GM19238 (cell line): Measurements from ENCODE around the gene ADCY2.

Experiments used
- DNase-seq: peaks from one replicate; pipeline ENCODE4 v3.0.0; 2011; ENCODE audit warnings: low spot score; ENCODE audit not compliant: insufficient read length

The ADCY2 gene

DNA sequence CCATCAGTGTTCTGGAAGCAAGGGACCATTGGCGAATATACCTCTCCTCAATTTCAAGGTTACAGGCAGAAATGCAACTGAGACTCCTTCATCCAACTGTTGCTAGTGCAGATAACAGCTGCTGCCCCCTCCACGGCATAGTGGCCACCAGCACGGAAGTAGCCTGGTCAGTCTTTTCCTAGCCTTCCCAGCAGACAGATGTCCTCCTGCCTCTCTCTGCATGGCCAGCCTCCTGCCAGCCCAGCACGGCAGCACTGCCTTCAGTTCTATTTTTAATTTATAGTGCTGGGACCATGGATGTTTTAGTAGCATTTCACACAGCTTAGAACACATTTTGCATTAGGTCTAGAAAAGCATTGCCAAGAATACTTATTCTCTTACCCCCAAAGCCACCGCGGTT lies 266.4 kb downstream of the ADCY2 start:
- no peak for DNase-seq

DNA sequence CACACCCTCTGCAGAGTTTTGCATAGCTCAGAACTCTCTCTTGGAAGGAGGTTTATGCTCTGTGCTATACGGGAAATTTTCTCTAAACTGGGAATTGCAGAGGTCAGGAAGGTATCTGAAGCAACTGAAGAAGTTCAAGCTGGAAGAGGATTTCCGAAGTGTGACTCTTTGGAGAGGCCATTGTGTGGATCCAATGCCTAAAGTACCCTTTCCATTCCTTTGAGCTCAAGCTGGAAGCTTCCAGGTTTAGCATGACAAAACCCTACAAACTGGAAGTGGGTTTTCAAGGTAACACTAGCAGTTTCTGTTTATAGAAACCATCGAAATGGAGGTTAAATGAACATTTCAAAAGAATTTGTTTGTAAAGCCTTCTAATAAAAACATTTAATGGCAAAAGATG lies 267.9 kb downstream of the ADCY2 start:
- no peak for DNase-seq

DNA sequence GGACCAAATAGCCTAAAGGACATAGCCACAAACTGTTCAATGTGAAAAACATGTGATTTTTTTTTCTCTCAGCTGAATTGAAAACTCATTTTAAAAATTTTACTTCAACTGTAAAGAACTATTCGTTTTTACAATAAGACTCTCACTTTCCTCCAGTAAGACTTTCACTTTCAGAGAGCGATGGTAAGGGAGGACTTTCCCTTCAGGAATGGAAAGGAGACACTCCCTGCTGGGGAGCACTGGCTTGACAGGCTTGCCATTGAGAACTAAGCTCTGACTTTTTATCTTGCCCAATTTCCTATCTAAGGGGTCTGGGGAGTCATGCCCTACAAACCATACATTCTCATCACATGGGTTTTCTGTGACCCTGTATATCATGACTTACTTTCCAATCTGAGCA lies 268.3 kb downstream of the ADCY2 start:
- DNase-seq, result no peak

DNA sequence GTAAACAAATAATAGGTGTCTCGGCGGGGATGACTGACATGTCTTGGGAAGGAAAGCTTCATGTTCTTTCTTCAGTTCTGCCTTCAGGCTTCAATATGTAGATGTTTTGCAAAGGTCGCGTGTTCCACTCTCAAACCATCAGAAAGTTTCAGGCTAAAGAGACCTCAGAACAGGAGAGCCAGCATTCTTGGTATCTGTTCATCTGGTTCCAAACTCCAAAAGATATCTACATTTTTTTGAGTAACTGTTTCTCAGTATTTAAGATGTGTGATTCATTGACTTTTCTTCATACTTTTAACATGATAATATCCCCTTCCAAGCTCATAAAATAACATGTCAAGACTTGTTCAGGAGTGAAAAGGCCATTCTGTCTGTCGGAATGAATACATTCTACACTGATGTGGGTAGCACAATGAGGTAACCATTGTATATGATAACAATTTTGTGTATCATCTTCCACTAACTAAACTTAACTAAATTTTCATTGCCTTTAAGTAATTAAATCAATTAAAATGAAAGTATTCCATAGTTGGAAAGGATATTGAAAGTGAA lies 271.4 kb downstream of the ADCY2 start:
- no peak for DNase-seq

DNA sequence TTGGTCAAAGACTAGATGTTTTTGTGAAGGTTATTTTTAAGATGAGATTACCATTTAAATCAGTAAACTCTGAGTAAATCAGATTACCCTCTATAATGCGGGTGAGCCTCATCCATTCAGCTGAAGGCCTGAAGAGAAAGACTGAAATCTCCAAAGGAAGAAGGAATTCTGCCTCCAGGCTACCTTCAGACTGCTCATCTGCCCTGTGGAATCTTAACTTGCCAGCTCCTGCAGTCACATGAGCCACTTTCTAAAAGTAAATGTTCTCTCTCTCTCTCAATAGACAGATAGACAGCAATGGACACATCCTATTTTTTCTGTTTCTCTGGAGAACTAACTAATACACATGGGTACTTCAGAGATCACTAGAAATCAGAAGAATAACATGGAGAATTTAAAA lies 272.2 kb downstream of the ADCY2 start:
- no peak for DNase-seq

DNA sequence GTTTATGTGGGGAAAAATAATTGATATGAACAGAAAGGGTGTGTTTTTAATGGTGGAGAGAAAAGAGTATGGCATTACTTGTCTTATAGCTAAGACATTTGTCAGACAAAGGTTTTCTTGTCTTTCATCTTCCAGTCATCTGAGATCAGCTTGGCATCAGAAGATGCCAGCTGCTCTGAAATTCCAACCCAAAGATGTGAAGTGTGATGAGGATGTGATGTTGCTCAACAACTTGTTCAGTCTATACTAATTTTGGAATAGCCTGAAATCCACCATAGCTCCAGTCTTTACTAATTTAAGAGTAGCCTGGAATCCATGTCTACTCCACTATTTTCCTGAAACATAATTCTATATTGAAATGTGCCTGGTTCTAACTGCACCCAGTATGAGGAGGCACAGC lies 272.7 kb downstream of the ADCY2 start:
- no peak for DNase-seq

DNA sequence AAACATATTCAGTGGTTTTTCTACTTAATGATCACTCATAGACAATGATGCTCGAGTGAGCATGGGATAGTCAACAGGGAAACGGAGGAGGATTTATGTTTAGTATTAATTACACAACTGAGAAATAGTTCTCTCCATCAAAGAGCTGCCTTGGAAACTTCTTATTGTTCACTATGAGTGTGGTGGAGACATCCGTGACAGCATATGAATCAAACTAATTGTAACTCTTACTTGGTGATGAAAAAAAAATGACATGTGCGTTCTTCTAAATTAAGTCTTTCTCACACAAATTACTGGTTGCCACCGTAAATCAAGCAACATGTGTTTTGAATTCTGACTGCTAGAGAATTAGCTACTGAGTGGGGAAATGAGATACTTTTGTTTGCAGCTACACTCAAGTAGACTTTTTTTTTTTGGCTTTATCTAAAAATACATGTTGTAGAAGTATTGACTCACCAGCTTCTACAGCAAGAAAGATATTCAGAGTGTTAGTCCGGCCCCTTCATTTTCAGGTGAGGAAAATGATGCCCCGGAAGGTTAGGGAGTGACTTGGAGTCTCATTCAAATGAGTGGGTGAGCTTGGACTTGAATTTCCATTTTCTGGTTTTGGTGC lies 275.5 kb downstream of the ADCY2 start:
- no peak for DNase-seq

DNA sequence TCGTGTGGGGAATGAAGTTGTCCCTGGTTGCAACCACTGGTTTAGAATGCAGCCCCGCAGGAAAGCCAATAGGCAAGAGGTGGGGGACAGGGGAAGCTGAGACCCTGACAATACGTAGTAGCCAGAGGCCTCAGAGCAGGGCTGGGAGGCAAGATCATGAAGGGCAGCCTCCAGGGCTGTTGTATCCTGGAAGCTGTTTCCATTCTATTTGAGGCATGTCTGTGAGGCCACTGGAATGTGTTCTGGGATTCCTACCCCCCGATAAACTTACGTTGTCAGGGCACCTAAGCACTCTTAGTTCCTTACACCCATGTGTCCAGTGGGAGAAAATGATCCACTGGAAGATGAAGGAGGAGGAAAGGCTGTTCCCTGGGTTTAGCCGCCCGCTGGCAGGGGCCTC lies 277.7 kb downstream of the ADCY2 start:
- no peak for DNase-seq

DNA sequence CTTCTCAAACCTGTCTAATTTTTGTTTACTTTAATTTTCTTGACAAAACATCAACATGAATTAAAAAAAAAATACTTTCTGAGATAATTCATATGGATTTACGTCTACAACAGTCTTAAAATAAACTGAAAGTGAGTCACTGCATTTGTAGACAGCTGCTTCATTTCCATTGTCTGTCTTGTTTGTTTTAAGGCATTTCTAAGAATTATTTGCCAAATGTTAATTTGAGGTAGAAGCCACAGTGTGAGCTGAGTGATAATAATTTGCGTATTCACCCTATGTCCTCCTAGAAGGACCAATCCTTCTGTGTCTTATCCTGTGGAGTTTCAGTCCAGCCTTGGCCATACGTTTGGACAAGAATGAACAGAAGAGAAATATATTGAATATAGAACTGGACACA lies 280.5 kb downstream of the ADCY2 start:
- DNase-seq, result no peak

DNA sequence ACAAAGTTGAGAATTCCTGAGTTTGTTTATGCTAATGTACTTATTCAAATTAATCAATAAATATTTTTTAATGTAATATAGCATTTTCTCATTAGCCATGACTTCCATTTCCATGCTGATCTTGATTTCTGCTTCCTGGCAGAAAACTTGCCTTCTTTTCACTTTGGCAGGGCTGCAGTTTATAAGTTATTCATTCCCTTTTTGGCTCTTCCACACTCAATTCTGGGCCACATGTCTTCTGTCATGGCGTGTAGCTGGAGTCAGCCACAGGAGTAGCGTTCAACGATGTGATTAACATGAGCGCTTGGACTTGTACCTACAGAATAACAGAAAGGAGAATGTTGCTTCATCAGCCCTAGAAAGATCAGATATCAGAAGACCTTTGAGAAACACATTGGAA lies 282.1 kb downstream of the ADCY2 start:
- DNase-seq, result no peak

DNA sequence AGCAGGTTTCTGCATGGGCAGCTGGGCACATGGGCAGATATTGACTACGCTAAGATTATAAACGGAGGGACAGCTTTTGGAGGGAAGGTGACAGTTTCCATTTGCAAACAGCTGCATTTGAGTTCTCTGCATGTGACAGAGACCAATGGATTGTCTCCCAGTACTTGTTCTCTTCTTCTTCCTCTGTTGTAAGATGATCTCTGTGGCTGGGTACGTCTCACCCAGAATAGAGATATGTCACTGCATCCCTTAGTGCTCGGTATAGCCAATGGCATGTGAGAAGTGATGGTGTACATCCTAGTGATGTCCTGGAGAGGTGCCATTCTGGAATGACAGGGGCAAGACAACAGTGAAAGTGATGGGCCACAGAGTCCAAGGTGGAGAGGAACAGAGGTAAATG lies 283.7 kb downstream of the ADCY2 start:
- no peak for DNase-seq

DNA sequence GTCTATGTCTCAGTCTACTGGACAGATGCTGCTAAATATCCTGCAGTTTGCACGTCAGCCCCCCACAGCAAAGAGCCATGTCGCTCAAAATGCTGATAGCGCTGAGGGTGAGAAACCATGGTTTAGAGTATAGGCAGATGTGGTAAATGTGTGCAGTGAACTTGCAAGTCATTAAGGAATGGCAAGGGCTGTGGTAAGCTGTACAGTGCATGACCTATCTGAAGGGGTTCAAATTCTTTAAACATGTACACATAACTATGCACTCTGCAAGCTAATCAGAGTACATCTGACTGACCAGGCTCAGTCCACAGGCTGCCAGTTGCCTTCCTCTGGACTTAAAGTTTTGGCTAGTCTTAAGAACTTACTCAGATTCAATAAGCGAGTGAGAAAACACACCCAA lies 284.3 kb downstream of the ADCY2 start:
- DNase-seq, result no peak

DNA sequence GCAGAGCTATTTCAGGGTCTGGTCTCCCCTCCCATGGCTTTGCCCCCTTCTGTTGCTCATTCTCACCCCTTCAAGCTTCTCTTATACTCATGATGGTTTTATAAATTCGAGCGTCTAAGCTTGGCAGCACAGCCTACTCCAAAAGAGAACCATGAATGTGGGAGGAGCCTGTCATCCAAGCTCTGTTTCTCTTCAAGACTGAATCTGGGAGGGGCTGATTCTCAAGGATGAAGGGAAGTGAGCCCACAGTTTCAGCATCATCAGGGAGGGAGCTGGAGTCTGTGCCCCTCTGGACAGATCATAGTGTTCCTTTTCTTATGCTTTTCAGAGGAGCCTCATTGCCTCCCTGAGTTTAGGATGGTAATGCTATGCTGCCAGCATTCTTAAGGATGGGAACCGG lies 286.4 kb downstream of the ADCY2 start:
- no peak for DNase-seq

DNA sequence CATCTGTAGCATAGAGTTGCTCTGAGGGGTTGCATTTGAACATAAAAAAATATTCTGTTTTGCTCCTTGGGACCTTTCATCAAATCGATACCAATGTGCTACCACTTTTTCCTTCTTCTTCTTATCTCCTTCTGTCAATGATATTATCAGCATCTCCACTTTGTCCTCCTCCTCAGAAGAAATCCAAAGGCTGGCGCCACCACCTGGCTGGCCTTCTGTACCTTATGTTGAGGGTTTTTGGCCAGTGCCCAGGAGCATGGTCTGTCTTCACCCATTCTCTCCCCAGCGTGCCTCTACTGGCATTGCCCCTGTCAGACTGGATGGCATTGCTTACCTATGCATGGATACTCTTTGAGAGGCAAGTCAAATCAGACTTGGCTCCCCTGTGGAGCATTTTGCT lies 287.8 kb downstream of the ADCY2 start:
- no peak for DNase-seq

DNA sequence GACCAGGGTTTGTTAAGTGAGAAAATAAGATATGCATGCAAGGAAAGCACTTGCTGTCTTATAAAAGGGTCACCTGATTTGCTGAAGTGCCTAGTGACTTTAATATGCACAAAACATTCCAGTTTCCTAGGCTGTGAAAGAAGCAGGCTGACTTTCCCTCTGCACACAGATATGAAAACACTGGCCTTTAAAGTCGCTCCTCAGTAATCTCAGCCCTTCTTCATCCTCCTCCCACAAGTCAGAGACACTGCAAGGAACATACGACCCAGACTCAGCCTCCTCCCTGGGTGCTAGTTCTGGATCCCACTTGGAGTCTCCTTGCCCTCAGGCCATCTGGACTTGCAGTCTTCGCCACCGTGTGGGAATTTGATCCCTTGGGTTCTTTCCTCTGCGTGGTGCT lies 288.9 kb downstream of the ADCY2 start:
- no peak for DNase-seq

DNA sequence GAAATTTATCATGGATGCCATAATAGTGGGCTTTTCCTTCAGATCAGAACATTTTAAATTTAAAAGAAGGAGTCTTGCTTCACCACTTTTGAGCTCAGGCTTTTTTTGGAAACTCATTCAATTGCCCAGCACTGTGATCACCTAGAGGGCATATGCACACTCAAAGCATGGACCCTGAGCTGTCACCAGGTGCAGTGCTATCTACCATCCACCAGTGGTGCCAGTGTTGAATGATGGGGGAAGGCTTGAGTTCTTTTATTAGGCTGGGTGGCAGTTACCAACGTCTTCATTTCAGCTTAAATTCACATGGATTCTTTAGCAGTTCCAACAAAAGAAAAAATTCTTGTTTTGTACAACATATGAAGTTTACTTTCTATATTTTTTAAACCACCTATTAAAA lies 290.9 kb downstream of the ADCY2 start:
- DNase-seq, result no peak

DNA sequence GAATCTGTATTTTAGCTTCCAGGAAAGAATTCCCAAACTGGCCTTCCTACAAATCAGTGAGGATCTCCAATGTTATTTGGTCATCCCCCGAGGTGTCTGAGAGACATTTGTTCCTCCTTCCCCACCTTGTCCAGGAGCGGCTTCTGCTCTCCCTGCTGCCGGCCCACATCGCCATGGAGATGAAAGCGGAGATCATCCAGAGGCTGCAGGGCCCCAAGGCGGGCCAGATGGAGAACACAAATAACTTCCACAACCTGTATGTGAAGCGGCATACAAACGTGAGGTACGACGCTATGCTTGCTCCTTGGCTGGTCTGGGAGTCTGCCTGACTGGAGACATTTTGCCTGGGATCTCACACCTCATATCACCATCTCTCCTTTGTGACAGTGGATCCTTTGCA lies 294.6 kb downstream of the ADCY2 start:
- no peak for DNase-seq

DNA sequence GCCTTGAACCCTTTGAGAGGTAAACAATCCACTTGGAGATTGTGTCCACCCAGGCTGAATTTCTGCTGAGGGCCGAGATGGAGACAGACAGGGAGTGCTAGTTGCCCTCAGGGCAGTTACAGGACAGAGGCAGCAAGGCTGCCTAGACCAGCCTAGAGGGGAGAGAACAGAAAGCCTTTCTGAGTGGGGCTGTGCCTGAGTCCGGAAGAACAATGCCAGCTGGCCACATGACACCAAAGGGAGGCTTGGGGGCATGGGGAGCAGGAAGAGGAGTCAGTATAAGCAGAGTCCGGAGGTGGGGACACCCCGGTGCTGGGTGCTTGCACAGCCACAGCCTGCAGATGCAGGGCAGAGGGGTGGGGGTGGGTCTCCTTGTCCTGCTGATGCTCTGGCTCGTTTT lies 309.3 kb downstream of the ADCY2 start:
- no peak for DNase-seq

DNA sequence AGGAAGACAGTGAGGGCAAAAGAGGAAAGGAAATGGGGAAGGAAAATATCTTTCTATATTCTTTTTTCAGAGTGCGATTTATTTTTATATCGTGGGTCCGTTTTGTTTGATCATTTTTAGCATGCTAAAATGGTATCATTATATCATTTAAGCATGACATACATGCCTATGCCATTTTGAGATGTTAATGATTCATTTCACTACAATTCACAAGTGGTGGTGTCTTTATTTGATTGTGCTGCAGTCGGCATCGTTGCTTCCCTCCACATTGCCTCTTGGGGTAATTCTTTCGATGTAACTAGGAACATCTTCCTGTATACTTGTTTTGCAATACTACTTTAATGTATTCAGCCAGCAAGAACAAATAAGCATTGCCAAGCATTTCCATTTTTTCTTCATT lies 309.8 kb downstream of the ADCY2 start:
- DNase-seq, result no peak

DNA sequence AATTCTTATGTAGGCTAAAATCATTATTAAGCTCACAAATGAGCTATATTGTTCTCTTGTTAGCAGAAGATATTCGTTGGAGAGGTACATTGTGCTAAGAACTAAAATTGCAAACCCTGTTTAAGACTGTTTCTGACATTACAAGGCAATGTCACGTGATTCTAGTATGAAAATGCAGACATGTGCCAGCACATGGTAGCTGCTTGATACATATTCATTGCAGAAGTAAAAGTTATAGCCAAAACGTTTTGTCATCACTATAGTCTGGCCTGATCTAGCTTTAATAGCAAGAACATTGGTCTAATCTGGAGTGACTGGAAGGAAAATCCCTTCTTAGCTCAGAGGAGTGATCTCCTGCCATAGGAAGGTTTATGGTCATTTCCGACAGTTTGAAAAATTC lies 310.3 kb downstream of the ADCY2 start:
- no peak for DNase-seq

DNA sequence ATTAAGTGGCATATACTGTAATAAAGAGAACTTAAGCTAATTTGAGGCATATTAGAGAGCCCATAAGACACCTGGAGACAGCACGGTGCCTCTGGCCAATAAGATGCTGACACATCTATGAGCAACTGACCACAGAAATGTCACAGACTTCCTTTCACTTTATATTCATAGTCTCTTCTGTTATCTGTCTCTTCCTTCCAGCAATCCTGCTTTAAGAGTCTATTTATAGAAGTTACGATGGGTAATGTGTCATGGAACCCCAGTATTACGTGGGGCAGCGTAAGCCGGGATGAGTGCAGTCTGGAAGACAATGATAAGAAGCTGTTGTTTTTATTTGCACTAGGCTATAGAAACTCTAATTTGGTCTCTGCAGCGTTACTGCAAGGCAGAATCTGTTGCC lies 318.2 kb downstream of the ADCY2 start:
- DNase-seq, result no peak

DNA sequence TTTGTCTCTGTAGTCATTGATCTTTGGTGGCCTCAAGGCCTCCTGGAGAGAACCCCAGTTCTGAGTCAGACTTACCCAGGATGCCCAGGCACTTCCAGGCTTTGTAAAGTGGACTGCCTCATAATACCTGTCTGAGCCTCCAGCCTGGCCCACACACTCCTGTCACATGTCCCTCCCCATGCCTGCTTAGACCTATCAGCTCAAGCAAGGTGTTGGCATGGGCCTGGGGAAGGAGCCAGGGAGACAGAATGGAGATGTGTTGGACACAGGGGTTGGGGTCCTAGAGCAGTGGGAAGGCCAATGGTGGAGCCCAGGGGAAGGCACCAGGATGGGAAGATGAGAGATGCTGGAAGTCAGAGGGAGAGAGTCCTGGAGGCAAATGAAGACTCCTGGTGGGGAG lies 318.8 kb downstream of the ADCY2 start:
- no peak for DNase-seq

DNA sequence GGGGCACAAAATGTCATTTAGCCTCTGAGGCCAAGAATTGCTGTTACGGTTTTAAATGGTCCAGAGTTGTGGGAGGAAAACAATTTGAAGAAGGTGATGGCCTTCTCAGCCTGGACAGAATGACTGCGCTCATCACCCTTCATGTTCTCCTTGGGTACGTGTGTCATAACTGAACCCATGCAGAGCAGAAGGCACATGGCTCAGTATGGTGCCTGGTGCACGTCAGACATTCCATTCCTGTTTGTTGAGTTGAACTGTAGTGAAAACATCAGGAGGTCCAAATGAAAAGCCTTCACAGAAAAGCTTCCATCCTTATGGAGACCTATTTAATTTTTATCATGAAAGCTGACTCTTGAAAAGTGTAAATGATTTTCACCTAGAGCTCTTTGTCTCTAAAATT lies 321.8 kb downstream of the ADCY2 start:
- no peak for DNase-seq

DNA sequence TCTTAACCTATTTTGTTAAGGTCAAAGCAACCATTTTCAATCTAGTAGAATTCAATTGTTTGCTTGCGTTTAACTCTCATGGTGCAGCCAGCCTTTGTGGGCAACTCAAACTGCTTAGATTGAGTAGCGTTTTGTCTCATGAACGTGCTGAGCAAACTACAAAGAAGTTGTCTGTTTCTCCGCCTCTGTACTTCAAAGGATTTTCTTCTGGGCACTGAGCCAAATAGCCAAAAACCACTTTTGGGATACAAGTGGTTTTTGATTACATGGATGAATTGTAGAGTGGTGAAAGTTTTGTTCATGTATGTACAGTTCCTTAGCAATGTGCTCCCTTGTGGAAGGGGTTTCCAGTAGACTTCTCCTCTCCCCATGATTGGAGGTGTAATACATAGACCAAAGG lies 332.1 kb downstream of the ADCY2 start:
- no peak for DNase-seq
